TTC549 (cell line): ENCODE results near the gene OR4L1.
"Not testable (repeated sequence)": the region's sequence is repeated elsewhere in the genome, so short reads cannot be mapped to it uniquely, and the experiment has no call there.

Experiments used
- FAIRE-seq: peaks from 2 replicates; lab custom pipeline; 2012; peaks lifted over from hg19 to GRCh38; lab: Jason Lieb, UNC

The OR4L1 gene

GRCh38 chr14:20059745-20060144, at the start of gene OR4L1:
TSS of gene OR4L1 (plus strand) at chr14:20060045. CDS start at chr14:20060045, 0 bp downstream.
- FAIRE-seq = no peak

- no peak for FAIRE-seq
Observed at GRCh38 chr14:20019257-20019865, 40.5 kb upstream of the OR4L1 start, which contains the start of gene OR4K14. TSS of gene OR4K14 (minus strand) at chr14:20019307. CDS start at chr14:20015193, 4,114 bp downstream.

GRCh38 chr14:20031058-20031457, 28.8 kb upstream of the OR4L1 start:
- FAIRE-seq = no peak

- FAIRE-seq = no peak
Observed at GRCh38 chr14:20035449-20035848, 24.4 kb upstream of the OR4L1 start.

GRCh38 chr14:20035938-20036337, 23.9 kb upstream of the OR4L1 start, which contains the start of gene OR4K13:
TSS of gene OR4K13 (minus strand) at chr14:20036038. CDS start at chr14:20034758, 1,280 bp downstream.
- no peak for FAIRE-seq

- FAIRE-seq = no peak
Observed at GRCh38 chr14:20044243-20044642, 15.6 kb upstream of the OR4L1 start.

- FAIRE-seq = no peak
Observed at GRCh38 chr14:20048202-20048601, 11.6 kb upstream of the OR4L1 start.

GRCh38 chr14:20092050-20092449, 32.2 kb downstream of the OR4L1 start:
- FAIRE-seq = no peak

GRCh38 chr14:20093442-20093841, 33.6 kb downstream of the OR4L1 start:
- FAIRE-seq = no peak

GRCh38 chr14:20098926-20099770, 39.3 kb downstream of the OR4L1 start:
- FAIRE-seq = not testable (repeated sequence)

- no peak for FAIRE-seq
Observed at GRCh38 chr14:20110438-20110837, 50.6 kb downstream of the OR4L1 start, which contains the start of gene OR4K17. TSS of gene OR4K17 (plus strand) at chr14:20110739. CDS start at chr14:20117500, 6,761 bp downstream.
